22Rv1 (cell line): ENCODE measurements around the gene PLXDC2.

Experiments
- H3K27ac ChIP-seq: fragments of 450-650 bp; 2 replicates; pipeline ENCODE4 v1.5.1; 2017
- ZFX ChIP-seq: fragments of 450-650 bp; IDR thresholded peaks from 2 replicates; pipeline ENCODE4 v1.6.1; 2017; ENCODE audit warnings: antibody characterized with exemption, borderline replicate concordance
- TF ChIP-seq, protein P1 (sequence below): fragments of 450-650 bp; IDR thresholded peaks from 2 replicates; pipeline ENCODE4 v1.5.1; 2017; ENCODE audit warnings: mild to moderate bottlenecking

The PLXDC2 gene

DNA sequence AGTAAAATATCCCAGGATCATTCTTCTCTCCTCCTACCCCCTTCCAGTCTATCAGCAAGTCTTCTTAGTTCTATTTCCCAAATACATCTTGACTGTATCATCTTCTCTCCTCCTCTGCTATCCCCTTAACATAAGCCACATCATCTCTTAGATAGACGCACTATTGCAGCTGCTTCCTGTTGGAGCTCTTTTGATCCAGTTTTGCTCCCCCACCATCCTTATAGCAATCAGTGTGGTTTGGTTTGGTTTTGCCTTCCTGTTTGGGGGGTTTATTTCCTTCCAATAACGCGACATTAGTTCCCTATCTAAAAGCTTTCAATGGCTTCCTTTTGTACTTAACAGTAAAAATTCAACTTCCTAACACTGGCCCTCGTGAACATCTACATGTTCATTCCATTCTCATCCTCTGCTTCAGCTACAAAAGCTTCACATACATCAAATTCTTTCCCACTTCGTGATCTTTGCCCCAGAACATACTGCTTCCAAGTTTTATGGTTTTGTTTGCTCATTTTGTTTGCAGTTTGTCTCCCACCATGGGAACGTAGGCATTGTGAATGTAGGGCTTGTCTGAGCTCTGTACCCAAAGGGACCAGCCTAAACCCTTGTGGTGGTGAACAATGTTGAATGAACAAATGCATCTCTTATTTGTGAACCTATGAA is 33.7 kb upstream of the PLXDC2 start:
- no peak for TF ChIP-seq ZFX

DNA sequence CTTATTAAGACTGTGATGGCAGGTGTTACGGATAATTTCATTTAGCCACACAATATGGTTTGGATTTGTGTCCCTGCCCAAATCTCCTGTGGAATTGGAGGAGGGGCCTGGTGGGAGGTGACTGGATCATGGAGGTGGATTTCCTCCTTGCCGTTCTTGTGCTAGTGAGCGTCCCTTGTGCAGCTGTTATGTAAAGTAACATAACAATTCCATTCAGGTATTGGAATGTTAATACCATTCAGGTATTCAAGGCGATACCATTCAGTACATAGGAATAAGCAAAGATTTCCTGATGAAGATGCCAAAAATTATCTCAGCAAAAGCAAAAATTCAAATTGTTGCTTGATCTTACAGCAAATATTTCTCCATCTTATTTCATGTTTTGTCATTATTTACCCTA is 32.5 kb upstream of the PLXDC2 start:
- no peak overlapping the region for H3K27ac ChIP-seq
- TF ChIP-seq, protein P1, sequence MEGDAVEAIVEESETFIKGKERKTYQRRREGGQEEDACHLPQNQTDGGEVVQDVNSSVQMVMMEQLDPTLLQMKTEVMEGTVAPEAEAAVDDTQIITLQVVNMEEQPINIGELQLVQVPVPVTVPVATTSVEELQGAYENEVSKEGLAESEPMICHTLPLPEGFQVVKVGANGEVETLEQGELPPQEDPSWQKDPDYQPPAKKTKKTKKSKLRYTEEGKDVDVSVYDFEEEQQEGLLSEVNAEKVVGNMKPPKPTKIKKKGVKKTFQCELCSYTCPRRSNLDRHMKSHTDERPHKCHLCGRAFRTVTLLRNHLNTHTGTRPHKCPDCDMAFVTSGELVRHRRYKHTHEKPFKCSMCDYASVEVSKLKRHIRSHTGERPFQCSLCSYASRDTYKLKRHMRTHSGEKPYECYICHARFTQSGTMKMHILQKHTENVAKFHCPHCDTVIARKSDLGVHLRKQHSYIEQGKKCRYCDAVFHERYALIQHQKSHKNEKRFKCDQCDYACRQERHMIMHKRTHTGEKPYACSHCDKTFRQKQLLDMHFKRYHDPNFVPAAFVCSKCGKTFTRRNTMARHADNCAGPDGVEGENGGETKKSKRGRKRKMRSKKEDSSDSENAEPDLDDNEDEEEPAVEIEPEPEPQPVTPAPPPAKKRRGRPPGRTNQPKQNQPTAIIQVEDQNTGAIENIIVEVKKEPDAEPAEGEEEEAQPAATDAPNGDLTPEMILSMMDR: no peak
- no peak for TF ChIP-seq ZFX

More for the DNA sequence above, 33.7 kb upstream of the PLXDC2 start:
- no peak overlapping the region for H3K27ac ChIP-seq

DNA sequence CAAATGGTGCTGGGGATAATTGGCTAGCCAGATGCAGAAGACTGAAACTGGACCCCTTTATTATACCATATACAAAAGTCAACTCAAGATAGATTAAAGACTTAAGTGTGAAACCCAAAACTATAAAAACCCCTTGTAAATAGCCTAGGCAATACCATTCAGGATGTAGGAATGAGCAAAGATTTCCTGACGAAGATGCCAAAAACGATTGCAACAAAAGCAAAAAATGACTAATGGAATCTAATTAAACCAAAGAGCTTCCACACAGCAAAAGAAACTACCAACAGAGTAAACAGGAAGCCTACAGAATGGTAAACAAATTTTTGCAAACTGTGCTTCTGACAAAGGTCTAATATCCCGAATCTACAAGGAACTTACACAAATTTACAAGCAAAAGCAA is 30.9 kb upstream of the PLXDC2 start:
- TF ChIP-seq, protein P1: no peak
- TF ChIP-seq ZFX: no peak

DNA sequence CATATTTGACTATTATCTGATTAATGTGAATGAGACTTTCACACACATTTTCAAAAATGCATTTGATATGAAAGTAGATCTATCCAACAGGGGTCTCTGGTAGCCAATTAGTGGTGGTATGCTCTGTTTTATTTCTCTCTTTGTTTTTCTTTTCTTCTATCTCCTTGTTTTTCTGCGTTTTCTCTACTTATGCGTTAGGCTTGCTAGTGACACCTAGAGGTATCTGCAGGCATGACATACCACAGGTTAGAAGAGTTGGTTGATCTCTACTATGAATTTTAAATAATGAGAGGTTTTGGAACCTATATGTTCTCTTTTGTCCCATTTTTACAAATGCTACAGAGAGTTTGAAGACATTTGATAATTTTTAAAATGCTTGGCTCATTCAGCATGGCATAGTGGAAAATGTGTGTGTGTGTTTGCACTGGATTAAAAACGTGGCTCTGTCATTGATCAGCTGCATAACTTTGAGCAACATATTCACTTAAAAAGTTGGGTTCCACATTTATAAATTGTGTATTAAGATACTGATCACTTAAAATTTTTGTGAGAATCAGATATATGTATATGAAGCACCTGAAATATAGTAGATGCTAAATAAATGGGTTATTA is 28.1 kb upstream of the PLXDC2 start:
- TF ChIP-seq, protein P1: peak; percentile 93
- no peak for TF ChIP-seq ZFX
- H3K27ac ChIP-seq: no peak overlapping the region

More for the DNA sequence above, 30.9 kb upstream of the PLXDC2 start:
- no peak overlapping the region for H3K27ac ChIP-seq

DNA sequence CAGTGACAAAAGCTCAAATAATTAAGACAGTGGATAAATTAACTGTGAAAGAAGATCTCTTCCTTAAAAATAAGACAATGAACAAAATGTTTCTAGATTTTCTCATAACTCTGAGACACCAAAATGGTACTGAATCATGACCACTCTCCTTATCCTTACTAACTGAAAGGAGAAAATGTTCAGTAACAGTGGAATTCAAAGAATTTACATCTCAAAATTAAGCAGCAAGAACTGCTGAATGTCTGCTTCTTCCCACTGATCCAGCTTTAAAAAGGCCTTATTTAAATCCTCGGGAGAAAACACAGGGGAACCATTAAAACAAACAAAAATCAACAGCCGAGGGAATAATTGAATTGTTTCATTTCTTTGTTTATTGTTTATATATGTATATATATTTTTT is 27.3 kb upstream of the PLXDC2 start:
- no peak overlapping the region for H3K27ac ChIP-seq
- TF ChIP-seq, protein P1: no peak
- no peak for TF ChIP-seq ZFX

DNA sequence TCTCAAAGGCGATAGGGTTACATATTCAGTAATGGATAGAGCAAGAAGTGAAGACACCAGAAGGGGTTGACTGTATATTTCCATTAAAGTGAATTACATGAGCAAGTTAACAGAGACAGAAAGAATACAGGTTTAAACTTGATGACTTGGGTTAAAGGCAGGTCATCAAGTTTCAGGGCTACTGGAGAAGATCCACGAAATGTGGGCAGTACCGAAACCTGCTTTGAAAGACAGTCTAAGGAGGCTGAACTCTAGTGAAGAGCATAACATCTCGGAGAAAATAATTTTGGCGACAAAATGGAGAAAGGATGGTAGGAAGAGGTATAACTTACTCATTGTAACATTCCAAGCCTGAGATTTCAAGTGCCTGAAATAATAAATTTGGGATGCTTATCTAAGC is 26.6 kb upstream of the PLXDC2 start:
- TF ChIP-seq ZFX: no peak
- TF ChIP-seq, protein P1: no peak

DNA sequence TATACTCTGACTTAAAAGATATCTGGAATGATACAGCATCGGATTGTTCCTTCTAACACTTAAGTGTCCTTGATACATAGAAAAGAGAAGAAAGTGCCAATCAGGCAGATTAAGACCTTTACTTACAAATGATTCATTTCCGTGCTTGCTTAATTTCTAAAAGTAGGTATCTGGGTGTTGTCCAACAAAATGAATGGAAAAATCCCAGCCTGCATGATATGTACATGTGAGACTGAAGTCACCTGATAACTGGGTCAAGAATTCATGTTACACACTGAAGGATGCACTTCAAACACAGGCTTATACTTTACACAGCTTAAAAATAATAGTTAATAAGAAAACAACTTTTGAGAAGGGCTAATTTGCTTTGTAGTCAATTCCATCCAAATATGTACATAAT is 25.2 kb upstream of the PLXDC2 start:
- no peak overlapping the region for H3K27ac ChIP-seq
- TF ChIP-seq, protein P1: no peak
- no peak for TF ChIP-seq ZFX

More for the DNA sequence above, 26.6 kb upstream of the PLXDC2 start:
- no peak overlapping the region for H3K27ac ChIP-seq

DNA sequence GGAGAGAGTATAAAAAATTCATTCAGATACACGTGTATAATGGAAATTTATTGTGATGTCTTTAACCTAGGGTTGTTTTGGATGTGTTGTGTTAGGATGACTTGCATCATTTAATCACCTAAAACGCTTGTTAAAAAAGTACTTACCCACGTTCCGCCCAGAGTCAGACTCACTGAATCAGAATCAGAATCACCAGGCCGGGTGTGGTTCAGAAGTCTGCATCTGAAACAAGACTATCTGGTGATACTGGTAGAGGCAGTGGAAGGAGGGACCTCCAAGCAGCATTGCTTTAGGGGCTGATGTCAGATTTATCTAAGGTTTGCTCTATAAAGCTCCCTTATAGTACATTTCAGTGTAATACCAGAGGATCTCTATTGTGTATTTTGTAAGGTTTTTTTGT is 20.5 kb upstream of the PLXDC2 start:
- TF ChIP-seq, protein P1: no peak
- TF ChIP-seq ZFX: no peak

More for the DNA sequence above, 20.5 kb upstream of the PLXDC2 start:
- no peak overlapping the region for H3K27ac ChIP-seq
